GM20000 (cell line): ENCODE measurements around the gene UPK3BL2.
A peak's percentile ranks its signal among the peaks of the same experiment; 100 is the strongest.
"Not testable (repeated sequence)": the region's sequence is repeated elsewhere in the genome, so short reads cannot be mapped to it uniquely, and the experiment has no call there.

Source experiments
- DNase-seq: peaks from one replicate; pipeline ENCODE4 v3.0.0; 2012; ENCODE audit warnings: low spot score
- CTCF ChIP-seq: IDR thresholded peaks from 2 replicates; pipeline ENCODE4 v1.5.1; 2012; ENCODE audit warnings: mild to moderate bottlenecking, control low read depth; ENCODE audit errors: extremely low read depth, missing control alignments

Gene UPK3BL2, protein sequence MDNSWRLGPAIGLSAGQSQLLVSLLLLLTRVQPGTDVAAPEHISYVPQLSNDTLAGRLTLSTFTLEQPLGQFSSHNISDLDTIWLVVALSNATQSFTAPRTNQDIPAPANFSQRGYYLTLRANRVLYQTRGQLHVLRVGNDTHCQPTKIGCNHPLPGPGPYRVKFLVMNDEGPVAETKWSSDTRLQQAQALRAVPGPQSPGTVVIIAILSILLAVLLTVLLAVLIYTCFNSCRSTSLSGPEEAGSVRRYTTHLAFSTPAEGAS

DNA sequence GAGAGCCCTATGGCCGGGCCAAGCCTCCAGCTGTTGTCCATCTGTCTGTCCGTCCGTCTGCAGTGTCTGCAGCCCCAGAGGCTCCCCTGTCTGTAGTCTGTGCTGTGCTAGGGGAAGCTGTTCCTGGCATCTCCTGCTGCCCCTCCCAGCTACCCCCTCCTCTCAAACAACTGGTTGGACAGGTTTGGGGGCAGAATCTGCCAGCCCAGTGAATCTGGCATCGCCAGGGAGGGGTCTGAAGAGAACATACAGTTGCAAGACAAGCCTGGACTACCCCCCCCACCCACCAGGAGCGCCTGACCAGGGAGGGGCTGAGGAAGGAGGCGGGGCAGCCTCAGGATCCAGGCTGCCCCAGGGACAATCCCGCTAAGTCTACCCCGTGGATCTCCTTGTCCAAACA lies at the start of gene UPK3BL2:
TSS of gene UPK3BL2 (minus strand) at position 101 of the 400 bp plus-strand sequence. CDS start at position 41, 60 bp downstream.
- not testable (repeated sequence) for DNase-seq

GRCh38 chr7:102592477-102593019 lies 49.1 kb upstream of the UPK3BL2 start:
- not testable (repeated sequence) for DNase-seq

- not testable (repeated sequence) for DNase-seq
These were observed 46.4 kb upstream of the UPK3BL2 start for GRCh38 chr7:102589857-102590256.

GRCh38 chr7:102583495-102583894 lies 40.0 kb upstream of the UPK3BL2 start:
- DNase-seq = not testable (repeated sequence)

GRCh38 chr7:102581722-102582121 lies 38.2 kb upstream of the UPK3BL2 start:
- not testable (repeated sequence) for DNase-seq

DNA sequence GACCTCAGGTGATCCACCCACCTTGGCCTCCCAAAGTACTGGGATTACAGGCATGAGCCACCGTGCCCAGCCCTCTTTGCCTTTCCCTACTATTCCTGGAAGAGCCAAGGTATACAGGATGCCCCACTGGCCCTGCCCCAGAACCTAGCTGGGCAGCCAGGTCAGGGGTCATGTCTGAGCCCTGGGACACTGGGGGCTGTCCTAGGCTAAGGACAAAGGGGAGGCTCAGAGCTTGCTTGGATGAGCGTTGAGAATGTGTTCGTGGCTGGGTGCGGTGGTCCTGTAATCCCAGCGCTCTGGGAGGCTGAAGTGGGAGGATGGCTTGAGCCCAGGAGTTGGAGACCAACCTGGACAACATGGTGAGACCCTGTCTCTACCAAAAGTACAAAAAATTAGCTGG lies 35.0 kb upstream of the UPK3BL2 start:
- not testable (repeated sequence) for DNase-seq

GRCh38 chr7:102577315-102578240 lies 34.1 kb upstream of the UPK3BL2 start:
- DNase-seq = not testable (repeated sequence)

DNA sequence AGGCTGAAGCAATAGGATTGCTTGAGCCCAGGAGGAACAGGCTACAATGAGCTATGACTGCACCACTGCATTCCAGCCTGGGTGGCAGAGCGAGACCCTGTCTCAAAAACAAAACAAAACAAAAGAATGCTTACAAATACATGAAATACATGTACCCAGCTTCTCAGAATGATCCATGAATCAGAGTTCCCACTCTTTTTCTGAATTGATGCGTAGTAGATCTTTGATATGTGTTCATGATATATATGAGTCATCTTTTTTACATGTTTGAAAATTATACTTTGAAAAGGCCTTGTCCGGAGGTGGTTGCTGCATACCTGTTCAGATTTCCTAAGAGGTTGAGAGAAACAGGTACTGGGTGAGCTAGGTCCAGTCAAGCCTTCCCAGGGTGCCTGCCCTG lies 32.9 kb upstream of the UPK3BL2 start:
- not testable (repeated sequence) for DNase-seq

- not testable (repeated sequence) for DNase-seq
These were observed 31.1 kb upstream of the UPK3BL2 start for GRCh38 chr7:102574607-102575006.

DNA sequence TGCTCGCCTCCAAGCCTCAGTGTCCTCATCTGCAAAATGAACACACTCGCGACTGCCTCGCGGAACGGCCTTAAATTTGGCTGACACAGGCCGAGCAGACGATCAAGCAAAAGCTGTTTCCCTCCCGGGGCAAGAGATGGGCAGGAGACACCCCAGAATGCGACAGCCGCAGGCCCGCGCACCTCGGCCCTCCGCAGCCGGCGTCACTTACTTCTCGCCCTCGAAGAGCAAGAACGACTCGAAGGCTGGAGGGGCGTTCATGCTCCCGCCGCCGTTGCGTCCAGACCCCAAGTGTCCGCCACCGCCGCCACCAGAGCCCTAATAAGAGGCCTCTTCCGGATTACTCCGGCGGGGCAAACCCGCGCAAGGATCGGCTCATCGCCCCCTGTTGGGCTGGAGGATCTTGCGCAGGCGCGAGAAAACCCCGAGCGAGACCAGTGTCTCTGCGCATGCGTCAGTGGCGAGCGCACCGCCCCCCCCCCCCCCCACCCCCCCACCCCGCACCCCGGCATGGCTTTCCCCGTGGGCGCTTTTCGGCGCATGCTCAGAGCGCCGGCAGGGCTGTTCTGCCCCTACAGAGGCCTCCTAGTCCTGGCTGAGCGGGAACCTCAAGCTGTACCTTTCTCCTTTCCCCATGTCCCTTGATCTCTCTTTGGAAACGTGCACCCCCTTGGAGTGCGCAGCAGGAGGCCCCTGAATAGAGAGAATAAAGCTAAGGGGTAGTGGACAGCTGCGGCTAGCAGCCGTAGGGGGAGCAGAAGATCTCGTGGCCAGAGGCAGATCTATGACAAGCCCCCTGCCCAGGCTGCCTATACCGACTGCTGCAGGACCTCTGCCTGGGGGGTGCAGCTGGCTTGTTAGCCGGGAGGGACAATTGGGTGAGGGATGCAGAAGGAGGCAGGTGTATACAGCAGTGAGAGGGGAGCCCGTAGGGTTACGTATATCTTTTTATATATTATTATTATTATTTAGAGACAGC lies 29.1 kb upstream of the UPK3BL2 start, which contains the start of gene POLR2J3:
TSS of gene POLR2J3 (minus strand) at position 323 of the 979 bp plus-strand sequence. CDS start at position 261, 62 bp downstream.
- DNase-seq = not testable (repeated sequence)
- peak; percentile 49 for TF ChIP-seq CTCF

GRCh38 chr7:102568620-102569019 lies 25.1 kb upstream of the UPK3BL2 start:
- not testable (repeated sequence) for DNase-seq

GRCh38 chr7:102550808-102551422 lies 7.4 kb upstream of the UPK3BL2 start, which contains the start of gene SPDYE2:
SPDYE2 (plus strand) TSS chr7:102551226; CDS start chr7:102553256, 2,030 bp downstream.
- not testable (repeated sequence) for DNase-seq

GRCh38 chr7:102546353-102546752 lies 2.9 kb upstream of the UPK3BL2 start:
- DNase-seq = not testable (repeated sequence)

DNA sequence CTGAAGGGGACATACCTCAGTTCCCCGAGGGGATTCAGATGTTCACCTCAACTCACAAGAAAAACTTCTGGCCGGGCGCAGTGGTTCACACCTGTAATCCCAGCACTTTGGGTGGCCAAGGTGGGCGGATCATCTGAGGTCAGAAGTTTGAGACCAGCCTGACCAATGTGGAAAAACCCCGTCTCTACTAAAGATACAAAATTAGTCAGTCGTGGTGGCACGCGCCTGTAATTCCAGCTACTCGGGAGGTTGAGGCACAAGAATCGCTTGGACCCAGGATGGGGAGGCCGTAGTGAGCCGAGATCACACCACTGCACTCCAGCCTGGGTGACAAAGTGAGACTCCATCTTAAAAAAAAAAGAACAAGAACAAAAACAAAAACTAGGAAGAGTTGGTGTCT lies 1.8 kb upstream of the UPK3BL2 start:
- not testable (repeated sequence) for DNase-seq

DNA sequence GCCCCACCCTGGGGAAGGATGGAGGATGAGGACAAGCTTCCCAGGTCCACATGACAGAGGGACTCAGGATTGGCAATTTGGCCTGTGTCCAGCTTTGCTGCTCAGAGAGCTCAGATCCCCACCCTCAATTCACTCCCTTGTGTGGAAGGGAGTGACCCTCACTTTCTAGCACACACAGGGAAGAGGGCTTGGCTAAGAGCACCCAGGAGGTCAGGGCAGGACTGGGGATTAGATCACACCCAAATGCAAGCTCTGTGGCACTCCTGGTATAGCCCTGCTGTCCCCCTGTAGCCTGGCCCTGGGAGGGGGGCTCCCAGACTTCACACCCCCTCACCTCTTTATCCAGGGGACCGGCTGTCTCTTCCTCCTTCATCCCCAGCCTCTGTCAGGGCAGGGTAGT lies 876 bp upstream of the UPK3BL2 start:
- not testable (repeated sequence) for DNase-seq

DNA sequence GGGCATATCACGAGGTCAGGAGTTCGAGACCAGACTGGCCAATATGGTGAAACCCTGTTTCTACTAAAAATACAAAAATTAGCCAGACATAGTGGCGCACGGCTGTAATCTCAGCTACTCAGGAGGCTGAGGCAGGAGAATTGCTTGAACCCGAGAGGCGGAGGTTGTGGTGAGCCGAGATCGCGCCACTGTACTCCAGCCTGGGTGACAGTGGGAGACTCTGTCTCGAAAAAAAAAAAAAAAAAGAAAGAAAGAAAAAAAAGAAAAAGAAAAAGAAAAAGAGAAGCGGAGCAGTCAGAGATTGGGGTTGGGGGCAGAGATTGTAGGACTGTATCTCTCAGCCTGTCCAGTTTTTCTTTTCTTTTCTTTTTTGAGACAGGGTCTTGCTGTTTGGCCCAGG lies 725 bp downstream of the UPK3BL2 start:
- DNase-seq = not testable (repeated sequence)

GRCh38 chr7:102542083-102542482 lies 1.4 kb downstream of the UPK3BL2 start:
- not testable (repeated sequence) for DNase-seq

DNA sequence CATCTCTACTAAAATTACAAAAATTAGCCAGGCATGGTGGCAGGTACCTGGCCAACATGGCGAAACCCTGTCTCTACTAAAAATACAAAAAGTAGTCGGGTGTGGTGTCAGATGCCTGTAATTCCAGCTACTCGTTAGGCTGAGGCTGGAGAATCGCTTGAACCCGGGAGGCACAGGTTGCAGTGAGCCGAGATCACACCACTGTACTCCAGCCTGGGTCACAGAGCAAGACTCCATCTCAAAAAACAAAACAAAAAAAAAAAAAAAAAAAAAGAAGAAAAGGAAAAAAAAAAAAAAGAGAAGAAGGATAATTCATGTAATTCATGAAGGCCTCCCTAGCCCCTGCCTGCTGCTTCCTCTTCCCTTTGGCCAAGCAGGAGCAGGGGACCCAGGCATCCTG lies 2.9 kb downstream of the UPK3BL2 start:
- DNase-seq = not testable (repeated sequence)
